ENCODE measurements around the gene GPD1. TPM values are rescaled to one million over a fixed set of nuclear protein-coding genes. Genes with fewer than 3 reads are reported as not detected.
"Not testable (repeated sequence)": the region's sequence is repeated elsewhere in the genome, so short reads cannot be mapped to it uniquely, and the experiment has no call there.

The GPD1 gene
- total RNA-seq, 1 donor from 2014 or later: 51.1 TPM

DNA sequence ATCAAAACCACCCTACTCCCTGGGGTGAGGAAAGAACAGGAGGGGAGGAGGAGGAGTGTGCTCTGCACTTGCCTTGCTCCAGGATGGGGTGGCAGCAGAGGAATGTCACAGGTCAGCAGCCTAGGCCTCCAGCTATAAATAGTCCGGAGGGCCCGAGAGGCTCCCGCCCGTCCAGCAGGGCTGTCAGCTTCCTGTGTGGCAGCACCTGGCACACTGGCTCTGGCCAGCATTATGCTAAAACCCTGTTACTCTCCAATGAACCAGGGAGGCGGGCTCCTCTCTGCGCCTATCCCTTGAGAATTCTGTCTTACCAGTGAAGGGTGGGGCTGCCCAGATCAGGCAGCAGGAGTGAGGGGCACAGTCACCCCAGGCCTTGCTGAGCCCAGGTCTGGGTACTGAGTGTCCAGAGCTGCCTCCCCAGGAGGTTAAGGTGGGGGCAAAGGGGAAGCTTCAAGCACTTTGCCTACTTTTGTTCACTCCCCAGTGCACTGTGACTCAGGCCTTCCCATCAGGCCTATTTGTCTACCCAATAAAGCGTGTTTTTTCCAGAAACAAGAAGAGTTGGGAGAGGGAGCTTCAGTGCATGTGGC, 7.0 kb downstream of the GPD1 start:
- peak; percentile 62 for ATAC-seq
- peak; percentile 82 for DNase-seq (ENCODE audit: missing footprints)
- intact Hi-C loops (cut with DNase I): loop anchor here (1.0 to 5.0 kb wide), 3 partner anchors 26 to 291 kb away; partner anchors contain the start of genes CERS5, LARP4 and SMARCD1

DNA sequence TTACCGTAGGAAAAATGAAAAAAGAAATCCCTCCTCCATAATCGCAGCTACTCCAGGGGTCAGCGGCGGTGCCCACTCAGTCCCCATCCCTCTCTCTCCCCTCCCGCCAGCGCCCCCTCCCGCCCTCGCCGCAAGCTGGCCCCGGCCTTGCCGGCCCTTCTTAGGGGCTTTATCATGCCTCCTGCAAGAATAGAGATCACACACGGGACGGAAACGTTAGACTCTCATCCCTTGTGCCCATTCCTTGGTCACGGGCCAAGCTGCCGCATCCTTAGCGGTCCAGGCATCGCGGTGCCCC, 7.5 kb downstream of the GPD1 start:
- peak; percentile 0 for ATAC-seq
- no peak for DNase-seq (ENCODE audit: missing footprints)
- intact Hi-C loops (cut with DNase I): loop anchor here (2.0 to 5.0 kb wide), 2 partner anchors 55 to 291 kb away; partner anchors contain the start of genes CERS5 and LARP4

DNA sequence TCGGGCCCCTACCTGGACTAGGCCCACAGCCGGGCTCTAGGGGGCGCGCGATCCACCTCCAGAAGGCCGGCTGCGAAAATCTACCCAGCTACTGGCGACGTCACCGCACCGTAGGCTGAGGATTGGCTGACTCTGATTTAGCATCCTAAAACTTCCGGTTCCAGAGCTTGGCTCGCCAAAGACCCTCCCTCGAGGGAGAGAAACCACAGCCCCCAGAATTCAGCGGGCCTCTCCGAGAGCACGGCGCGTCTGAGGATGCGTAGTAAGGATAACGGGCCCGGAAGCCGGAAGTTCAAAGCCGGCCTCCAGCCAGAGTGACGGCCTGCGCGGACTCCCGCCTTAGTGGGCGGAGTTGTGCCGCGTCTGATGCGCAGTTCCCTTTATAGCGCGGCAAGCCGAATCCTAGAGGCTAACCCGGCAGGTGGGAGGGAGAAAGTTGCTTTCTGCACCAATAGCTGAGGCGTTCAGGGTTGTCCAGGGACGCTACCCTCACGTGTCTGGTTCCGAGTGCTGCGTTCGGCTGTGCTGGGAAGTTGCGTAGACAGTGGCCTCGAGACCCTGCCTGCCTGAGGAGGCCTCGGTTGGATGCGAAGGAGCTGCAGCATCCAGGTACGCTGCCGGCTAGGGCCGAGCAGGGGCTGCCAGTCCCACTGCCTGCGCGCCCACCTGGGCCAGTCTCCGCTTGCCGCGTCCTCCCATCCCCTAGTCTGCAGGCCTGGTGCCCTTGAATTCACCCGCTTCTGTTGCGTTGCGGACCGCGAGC, 8.1 kb downstream of the GPD1 start, which contains the start of gene COX14:
COX14 (plus strand) TSS at position 544 of the 763 bp plus-strand sequence. CDS start 7,808 bp downstream, outside the sequence.
- intact Hi-C loops (cut with DNase I): loop anchor here (2.0 to 5.0 kb wide), 2 partner anchors 55 to 290 kb away; partner anchors contain the start of genes CERS5 and LARP4
- peak; percentile 99 for DNase-seq (ENCODE audit: missing footprints)
- peak; percentile 92 for ATAC-seq

DNA sequence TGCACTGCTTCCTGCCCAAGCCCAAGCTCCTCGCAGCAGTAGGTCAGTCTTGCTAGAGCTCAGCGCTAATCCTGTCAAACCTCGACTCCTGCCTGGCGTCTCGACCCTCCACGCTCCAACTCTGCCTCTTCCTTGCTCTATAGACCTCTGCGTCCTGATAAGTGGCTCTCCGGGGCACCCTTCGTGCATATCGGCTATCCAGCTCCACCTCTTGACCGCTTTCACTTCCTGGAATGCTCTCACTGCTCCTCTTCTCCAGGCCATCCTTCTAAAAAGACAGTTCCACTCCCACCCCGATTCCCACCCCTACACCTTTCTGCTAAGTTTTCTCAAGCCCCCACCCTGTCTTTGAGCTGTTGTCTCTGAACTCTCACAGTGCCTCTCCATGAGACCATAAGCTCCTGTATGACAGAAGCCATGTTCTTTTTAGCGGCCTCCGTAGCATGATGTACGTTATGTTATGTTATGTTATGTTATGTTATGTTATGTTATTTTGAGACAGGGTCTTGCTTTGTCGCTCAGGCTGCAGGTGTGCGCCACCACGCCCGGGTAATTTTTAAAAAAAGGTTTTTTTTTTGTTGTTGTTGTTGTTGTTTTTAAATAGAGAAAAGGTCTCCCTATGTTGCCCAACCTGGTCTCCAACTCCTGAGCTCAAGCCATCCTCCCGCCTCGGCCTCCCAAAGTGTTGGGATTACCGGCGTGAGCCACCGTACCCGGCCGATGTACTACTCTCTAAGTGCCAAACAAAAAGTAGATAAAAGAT, 8.8 kb downstream of the GPD1 start:
- intact Hi-C loops (cut with DNase I): loop anchor here (5.0 kb wide), 1 partner anchor 290 kb away; the partner anchor contains the start of gene LARP4
- DNase-seq (ENCODE audit: missing footprints) (no peak), ATAC-seq (no peak)

DNA sequence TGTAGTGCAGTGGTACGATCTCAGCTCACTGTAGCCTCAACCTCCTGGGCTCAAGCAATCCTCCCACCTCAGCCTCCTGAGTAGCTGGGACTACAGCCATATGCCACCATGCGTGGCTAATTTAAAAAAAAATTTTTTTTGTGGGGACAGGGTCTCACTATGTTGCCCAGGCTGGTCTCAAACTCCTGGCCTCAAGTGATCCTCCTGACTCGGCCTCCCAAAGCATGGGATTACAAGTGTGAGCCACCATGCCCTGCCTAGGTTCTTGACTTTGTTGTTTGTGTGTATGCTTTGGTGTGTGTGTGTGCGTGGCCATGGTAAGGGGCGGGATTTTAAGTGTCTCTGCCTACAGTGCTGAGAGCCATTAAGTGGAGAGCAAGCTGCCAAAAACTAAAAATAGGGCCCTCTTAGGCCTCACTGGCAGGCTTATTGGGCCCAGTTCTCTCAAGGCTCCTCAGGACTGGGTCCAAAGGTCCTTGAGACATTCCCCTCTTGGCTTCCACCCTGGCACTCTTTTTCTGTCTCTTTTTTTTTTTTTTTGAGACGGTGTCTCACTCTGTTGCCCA, 13.3 kb downstream of the GPD1 start:
- intact Hi-C loops (cut with DNase I): no loop called here
- ATAC-seq (peak; percentile 77), DNase-seq (ENCODE audit: missing footprints) (no peak)

DNA sequence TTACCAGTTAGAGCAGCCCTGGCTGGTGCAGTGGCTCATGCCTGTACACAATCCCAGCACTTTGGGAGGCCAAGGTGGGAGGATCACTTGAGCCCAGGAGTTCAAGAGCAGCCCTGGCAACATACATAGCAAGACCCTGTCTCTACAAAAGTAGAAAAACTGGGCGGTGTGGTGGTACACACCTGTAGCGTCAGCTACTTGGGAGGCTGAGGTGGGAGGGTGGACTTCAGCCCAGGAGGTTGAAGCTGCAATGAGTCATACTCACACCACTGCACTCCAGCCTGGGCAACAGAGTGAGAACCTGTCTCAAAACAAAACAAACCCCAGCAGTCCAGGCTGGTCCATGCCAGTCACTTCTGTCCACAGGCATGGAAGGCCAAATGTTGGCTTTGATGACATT, 15.6 kb downstream of the GPD1 start:
- intact Hi-C loops (cut with DNase I): no loop called here
- DNase-seq (ENCODE audit: missing footprints): no peak
- no peak for ATAC-seq

DNA sequence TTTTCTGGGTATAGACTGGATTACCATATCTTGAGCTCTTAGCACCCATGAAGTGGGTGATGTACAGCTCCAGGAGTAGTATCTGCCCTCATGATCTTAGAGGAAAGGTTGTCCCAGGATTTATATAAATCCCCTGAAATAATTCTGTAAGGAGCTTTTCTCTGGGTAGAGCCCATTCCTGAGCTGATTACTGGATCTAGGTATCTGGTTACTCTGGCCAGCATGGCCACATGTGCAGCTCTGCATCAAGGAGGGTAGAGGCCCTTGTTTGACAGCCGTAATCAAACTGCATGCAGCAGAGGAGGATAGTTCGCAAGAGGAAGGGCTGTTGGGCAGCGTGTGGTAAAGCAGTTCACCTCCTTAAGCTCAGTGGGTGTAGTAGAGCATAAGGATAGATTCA, 16.7 kb downstream of the GPD1 start:
- ATAC-seq: no peak
- DNase-seq (ENCODE audit: missing footprints): no peak

DNA sequence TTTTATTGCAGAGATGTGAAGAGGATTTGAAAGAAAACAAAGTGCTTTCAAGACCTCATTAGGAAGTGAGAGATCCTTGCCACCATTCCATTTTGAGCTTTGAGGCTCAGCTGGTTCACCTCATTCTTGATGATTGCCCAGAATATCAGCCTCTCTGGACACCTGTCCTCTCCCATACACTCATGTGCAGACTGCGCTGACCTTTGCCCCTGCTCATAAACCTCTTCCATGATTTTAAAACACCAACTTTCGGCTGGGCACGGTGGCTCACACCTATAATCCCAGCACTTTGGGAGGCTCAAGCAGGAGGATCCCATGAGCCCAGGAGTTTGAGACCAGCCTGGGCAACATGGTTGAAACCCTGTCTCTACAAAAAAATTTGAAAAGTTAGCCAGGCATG, 17.1 kb downstream of the GPD1 start:
- ATAC-seq (no peak), DNase-seq (ENCODE audit: missing footprints) (no peak)
- intact Hi-C loops (cut with DNase I): no loop called here

More for the DNA sequence above, 16.7 kb downstream of the GPD1 start:
- intact Hi-C loops (cut with DNase I): no loop called here

DNA sequence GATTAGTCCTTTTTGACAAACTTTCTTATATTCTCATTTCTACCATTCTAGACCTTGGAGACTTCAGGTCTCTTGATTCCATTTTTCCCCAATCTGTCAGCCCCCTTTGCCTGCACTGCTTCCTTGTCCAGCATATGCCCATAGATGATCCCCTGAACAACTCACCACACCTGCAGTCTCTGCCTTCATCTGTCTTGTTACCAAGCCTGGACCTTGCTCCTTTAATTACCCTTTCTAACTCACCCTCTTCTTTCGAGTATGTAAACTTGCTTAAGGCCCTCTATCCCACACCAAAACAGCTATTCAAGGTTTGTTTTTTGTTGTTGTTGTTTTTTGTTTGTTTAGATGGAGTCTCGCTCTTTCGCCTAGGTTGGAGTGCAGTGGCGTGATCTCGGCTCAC, 17.8 kb downstream of the GPD1 start:
- intact Hi-C loops (cut with DNase I): no loop called here
- ATAC-seq (no peak), DNase-seq (ENCODE audit: missing footprints) (no peak)

DNA sequence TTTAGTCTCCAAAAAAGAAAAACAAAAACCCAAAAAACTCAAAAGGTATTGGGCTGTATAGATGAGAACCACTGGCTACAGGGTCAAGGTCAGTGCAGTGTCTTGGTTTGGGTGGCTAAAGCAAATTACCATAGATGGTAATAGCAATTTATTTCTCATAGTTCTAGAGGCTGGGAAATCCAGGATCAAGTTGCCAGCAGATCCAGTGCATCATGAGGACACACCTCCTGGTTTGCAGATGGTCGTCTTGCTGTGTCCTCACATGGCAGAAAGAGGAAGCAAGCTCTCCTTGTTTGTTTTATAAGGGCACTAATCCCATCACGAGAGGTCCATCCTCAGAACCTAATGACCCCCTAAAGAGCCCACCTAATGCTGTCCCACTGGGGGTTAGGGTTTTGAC, 19.4 kb downstream of the GPD1 start:
- DNase-seq (ENCODE audit: missing footprints): no peak
- intact Hi-C loops (cut with DNase I): no loop called here
- ATAC-seq: no peak

DNA sequence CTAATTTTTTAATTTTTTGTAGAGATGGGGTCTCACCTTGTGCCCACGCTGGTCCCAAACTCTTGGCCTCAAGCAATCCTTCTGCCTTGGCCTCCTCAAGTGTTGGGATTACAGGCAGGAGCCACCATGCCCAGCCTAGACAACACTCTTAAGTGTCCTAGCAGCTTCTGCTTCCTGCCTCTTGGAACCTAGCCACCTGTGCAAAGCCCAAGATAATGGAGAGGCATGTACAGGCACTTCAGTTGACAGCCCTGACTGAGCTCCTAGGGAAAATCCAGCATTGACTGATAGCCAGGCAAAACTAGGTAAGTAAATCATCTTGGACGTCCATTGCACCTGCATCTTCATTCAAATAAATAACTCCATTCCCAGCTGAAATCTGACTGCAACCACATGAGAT, 23.7 kb downstream of the GPD1 start:
- peak; percentile 74 for ATAC-seq
- DNase-seq (ENCODE audit: missing footprints): no peak
- intact Hi-C loops (cut with DNase I): no loop called here

DNA sequence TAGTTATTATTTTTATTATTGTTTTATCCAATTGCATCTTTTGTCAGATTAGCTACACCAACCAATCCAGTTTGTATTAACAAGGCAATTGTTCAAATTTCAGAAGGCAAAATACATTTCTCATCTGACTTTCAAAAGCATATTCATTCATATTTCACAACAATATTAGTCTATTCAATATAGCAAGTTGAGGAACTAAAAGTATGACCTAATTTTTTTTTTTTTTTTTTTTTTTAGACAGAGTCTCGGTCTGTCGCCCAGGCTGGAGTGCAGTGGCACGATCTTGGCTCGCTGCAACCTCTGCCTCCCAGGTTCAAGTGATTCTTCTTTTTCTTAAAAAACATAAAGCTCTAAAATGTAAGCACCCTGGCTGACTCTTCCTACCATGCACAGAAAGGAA, 25.5 kb downstream of the GPD1 start:
- DNase-seq (ENCODE audit: missing footprints): no peak
- intact Hi-C loops (cut with DNase I): no loop called here

DNA sequence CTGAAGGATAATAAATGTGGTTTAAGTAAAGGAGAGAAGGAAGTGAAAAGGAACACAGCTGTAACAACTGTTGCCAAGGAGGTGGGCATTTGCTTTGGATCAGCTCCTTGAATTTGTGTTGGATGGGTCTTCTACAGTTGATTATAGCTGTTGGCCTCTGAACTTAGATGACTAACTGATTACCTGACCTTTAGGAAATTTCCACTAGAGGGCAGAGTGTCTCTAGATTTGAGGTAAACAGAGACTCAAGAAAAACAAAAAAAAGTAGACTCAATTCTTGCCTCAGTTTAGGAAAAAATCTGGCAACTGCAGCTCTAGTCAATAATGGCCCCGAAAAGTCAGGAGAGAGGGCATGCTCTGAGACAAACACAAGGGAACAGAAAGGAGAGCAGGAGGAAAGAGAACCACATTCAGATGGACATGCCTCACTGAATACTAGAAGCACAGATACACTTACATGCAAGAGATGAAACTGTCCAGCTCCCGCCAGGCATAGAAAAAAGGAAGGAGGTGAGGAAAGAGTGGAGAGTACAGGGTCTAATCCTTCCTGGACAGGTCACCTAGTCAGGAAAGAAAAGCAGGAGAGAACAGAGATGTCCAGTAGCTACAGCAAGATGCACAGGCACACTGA, 28.8 kb downstream of the GPD1 start:
- ATAC-seq (no peak), DNase-seq (ENCODE audit: missing footprints) (no peak)
- intact Hi-C loops (cut with DNase I): no loop called here

More for the DNA sequence above, 25.5 kb downstream of the GPD1 start:
- ATAC-seq: no peak

DNA sequence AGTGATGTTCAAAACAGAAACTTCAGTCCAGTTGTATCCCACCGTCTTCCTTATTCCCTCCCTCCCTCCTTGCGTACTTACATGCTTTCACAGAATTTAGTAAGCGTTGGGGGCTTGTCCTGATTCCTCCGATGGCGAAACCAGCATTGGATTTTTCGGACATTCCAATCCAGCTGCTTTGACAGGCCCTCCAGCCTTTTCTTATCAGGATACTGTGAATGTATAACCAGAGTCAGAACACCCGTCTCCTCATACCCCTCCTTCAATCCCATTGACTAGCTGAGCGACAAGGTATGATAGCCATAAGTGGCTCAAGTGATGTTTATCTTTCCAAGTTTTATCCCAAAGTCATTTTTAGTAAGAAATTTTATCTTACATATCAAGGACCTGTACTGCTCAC, 39.2 kb downstream of the GPD1 start:
- DNase-seq (ENCODE audit: missing footprints): no peak
- intact Hi-C loops (cut with DNase I): no loop called here
- no peak for ATAC-seq

DNA sequence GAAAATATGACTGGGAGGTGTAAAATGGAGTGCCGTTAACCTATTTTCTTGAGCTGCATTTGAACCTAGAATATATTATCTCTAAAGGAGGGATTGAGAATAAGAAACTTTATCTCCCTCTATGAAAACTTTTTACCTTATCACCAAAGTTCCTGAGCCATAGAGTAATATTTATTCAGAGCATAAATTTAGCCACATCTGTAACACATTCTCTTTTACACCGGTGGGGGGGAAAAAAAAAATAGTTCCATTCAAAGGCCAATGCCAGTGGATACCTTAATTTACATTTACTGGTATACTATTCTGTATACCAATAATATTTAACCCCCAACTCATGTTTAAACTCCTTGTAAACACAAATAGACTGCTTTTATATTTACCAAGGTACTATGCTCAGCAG, 41.6 kb downstream of the GPD1 start:
- DNase-seq (ENCODE audit: missing footprints) (no peak), ATAC-seq (no peak)
- intact Hi-C loops (cut with DNase I): no loop called here

DNA sequence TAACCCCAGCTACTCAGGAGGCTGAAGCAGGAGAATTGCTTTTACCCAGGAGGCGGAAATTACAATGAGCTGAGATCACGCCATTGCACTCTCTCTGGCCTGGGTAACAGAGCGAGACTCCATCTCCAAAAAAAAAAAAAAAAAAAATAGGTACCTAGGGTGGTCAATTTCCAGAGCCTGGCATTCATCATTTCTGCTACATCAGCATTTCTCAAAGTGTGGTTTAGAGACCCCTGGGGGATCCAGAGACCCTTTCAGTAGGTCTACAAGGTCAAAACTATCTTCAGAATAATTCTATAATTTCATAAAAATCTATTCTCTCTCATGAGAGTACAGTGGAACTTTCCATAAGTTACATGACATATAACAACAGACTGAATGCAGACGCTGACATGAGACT, 43.5 kb downstream of the GPD1 start:
- DNase-seq (ENCODE audit: missing footprints) (no peak), ATAC-seq (no peak)
- intact Hi-C loops (cut with DNase I): no loop called here

DNA sequence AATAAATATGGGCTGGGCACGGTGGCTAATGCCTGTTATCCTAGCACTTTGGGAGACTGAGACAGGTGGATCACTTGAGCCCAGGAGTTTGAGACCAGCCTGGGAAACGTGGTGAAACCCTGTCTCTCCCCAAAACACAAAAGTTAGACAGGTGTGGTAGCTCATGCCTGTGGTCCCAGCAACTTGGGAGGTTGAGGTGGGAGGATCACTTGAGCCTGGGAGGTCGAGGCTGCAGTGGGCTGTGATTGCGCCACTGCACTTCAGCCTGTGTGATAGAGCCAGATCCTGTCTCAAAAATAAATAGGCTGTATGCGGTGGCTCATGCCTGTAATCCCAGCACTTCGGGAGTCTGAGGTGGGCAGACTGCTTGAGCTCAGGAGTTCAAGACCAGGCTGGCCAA, 44.2 kb downstream of the GPD1 start:
- intact Hi-C loops (cut with DNase I); DNase-seq (ENCODE audit: missing footprints); ATAC-seq: not testable (repeated sequence)

DNA sequence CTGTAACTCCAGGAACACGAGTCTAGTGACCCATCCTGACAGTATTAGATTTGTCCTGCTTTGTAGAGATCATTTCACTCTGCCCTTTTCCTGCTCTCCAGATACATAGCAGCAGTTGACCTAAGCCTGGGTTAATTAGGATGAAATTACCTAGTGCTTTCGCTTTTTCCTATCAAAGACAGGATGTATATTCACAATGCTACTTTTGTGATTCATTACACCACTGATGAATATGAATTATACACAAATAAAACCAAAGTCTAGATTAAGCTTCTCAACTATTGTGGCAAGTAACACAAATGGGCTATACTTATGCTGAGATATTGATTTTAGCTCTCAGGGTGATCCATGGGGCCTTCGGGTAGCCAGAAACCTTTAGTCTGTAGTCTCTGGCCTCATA, 45.5 kb downstream of the GPD1 start:
- DNase-seq (ENCODE audit: missing footprints) (no peak), ATAC-seq (no peak)
- intact Hi-C loops (cut with DNase I): no loop called here

Data from Right ventricle myocardium inferior (tissue), 1 donor.